ENCODE results near the gene DISP3. TPM values are rescaled to one million over a fixed set of nuclear protein-coding genes. Genes with fewer than 3 reads are reported as not detected.

The DISP3 gene
- total and polyA plus RNA-seq, 10 donors: 0.06 to 0.69 (median 0.43) TPM

- intact Hi-C loops (cut with DNase I; ENCODE audit: low total_unique reads): no loop called here
- Histone ChIP-seq H3K9me3 (no peaks in the 10 kb centered on the region), H3K4me1 (no peaks in the 10 kb centered on the region), H3K27me3 (replicated peaks in 1 of 7) (peaks cover 0 to 77% (median under 1%) of the 10 kb centered on the region in 7 donors), H3K36me3 (no peaks in the 10 kb centered on the region), H3K27ac (no peak overlapping the region), H3K4me3 (no peak overlapping the region)
- peak; percentile 20 for DNase-seq
- TF ChIP-seq CTCF (IDR thresholded peaks at IDR 0.05 in 8 of 11, conservative IDR thresholded peaks at IDR 0.05 in 3 of 11) (no peak), POLR2AphosphoS5 (IDR thresholded peaks at IDR 0.05) (no peak), POLR2A (IDR thresholded peaks at IDR 0.05) (no peak)
- 48 to 60% (median 57%) methylated on average over 10 of the region's 10 CpGs for WGBS, 5 donors
These were observed 8.3 kb downstream of the DISP3 start for GRCh38 chr1:11487196-11487751.

DNA sequence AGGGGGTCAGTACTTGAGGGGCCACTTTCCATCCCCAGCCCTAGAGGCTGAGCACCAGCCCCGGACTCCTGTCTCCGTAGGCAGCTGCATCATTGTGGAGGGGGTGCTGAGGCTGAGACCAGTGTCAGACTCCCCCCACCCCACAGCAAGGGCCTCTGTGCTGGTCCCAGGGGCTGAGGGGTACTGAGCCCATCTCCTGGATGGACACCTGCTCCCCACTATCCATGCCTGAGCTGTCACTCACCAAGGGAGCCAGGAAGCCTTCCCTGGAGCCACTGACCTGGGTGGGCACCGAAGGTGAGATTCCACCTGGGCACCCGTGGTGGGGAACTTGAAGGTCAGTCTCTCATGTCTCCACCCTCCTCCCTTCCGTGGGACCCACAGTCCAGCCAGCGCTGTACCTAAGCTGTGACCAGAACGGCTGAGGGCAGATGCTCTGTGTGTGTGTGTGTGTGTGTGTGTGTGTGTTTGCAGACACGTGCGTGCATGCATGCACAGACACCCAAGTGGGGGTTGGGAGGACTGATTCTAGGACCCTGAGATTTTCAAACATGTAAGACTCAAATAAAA lies 9.3 kb downstream of the DISP3 start:
- H3K36me3 ChIP-seq: no peaks in the 10 kb centered on the region
- intact Hi-C loops (cut with DNase I; ENCODE audit: low total_unique reads): no loop called here
- H3K4me1 ChIP-seq: no peaks in the 10 kb centered on the region
- peaks cover 0 to 2% (median 0%) of the 10 kb centered on the region in 8 donors for H3K9me3 ChIP-seq
- no peak for TF ChIP-seq POLR2AphosphoS5 (IDR thresholded peaks at IDR 0.05)
- DNase-seq: peak; percentile 53
- no peak overlapping the region for H3K4me3 ChIP-seq
- peaks cover 0 to 66% (median 0%) of the 10 kb centered on the region in 7 donors for H3K27me3 ChIP-seq (replicated peaks in 1 of 7)
- H3K27ac ChIP-seq: no peak overlapping the region
- WGBS, 5 donors: 76 to 82% (median 79%) methylated on average over 7 to 9 of the region's 9 CpGs

DNA sequence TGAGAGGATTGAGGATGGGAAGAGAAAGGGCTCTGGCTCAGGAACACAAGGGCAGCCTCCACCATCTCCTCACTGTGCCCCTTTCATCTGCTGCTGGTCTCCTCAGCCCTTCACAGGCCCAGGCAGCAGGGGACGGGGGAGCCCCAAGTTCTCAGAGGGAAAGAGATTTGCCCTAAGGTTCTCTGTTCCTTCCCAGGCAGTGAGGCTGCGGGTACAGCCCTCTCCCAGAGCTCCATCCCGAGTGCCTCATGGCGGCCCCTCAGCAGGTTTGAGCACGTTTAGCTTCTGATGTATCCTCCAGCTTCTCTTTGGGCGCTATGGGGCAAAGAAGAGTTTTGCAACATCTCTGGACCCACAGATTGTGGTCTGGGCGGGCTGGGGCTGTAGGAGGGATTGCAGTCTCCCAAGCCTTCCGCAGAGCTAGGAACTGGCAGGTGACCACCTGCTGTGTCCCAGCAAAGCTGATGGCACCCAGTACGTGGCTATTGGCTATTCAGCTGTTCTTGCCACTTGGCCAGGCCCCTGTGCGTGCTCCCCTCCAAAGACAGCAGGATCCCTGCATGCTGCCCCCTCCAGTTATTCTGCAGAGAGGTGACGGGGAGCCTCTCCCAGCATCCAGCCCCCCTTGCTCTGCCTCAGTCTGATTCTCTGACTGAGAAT lies 10.1 kb downstream of the DISP3 start:
- peaks cover 0 to 64% (median 0%) of the 10 kb centered on the region in 7 donors for H3K27me3 ChIP-seq (replicated peaks in 1 of 7)
- no peaks in the 10 kb centered on the region for H3K36me3 ChIP-seq
- peaks cover 0 to 10% (median 5%) of the 10 kb centered on the region in 8 donors for H3K9me3 ChIP-seq
- intact Hi-C loops (cut with DNase I; ENCODE audit: low total_unique reads): no loop called here
- peak; percentile 31 for DNase-seq
- TF ChIP-seq POLR2A (IDR thresholded peaks at IDR 0.05) (no peak), CTCF (IDR thresholded peaks at IDR 0.05 in 8 of 11, conservative IDR thresholded peaks at IDR 0.05 in 3 of 11) (no peak), POLR2AphosphoS5 (IDR thresholded peaks at IDR 0.05) (no peak)
- H3K4me1 ChIP-seq: no peaks in the 10 kb centered on the region
- no peak overlapping the region for H3K4me3 ChIP-seq
- 62 to 75% (median 66%) methylated on average over 9 to 11 of the region's 11 CpGs for WGBS, 5 donors
- H3K27ac ChIP-seq: no peak overlapping the region

GRCh38 chr1:11492235-11492634 lies 13.3 kb downstream of the DISP3 start:
- Histone ChIP-seq H3K27me3 (replicated peaks in 1 of 7) (peaks cover 0 to 47% (median 0%) of the 10 kb centered on the region in 7 donors), H3K4me3 (no peak overlapping the region), H3K36me3 (no peaks in the 10 kb centered on the region), H3K27ac (no peak overlapping the region), H3K9me3 (peaks cover 0 to 12% (median 5%) of the 10 kb centered on the region in 8 donors), H3K4me1 (no peaks in the 10 kb centered on the region)
- peak; percentile 42 for DNase-seq
- no peak for TF ChIP-seq POLR2A (IDR thresholded peaks at IDR 0.05)
- TF ChIP-seq POLR2AphosphoS5 (IDR thresholded peaks at IDR 0.05): no peak
- no peak for TF ChIP-seq CTCF (IDR thresholded peaks at IDR 0.05 in 8 of 11, conservative IDR thresholded peaks at IDR 0.05 in 3 of 11)
- 59 to 74% (median 61%) methylated on average over 7 of the region's 7 CpGs for WGBS, 5 donors
- intact Hi-C loops (cut with DNase I; ENCODE audit: low total_unique reads): no loop called here

Data from spleen (tissue), 11 donors.